B cell (primary cell): ENCODE results near the gene RABGAP1L. TPM values are rescaled to one million over a fixed set of nuclear protein-coding genes. Genes with fewer than 3 reads are reported as not detected.

ENCODE experiments used
- ATAC-seq: fragments of 200-7000 bp; cut with Tn5 transposase; one replicate; pipeline ENCODE4 v1.10.0; 2021; ENCODE audit warnings: low read depth, mild to moderate bottlenecking, moderate number of reproducible peaks, moderate library complexity
- CTCF ChIA-PET: fragments of 350-600 bp; sonication (Branson Sonifier 250); formaldehyde crosslinking; loops from one replicate; lab custom pipeline; 2021; ENCODE audit warnings: antibody characterized with exemption, inconsistent platforms; lab: Charles Lee
- POLR2A ChIA-PET: fragments of 350-600 bp; sonication (Branson Sonifier 250); formaldehyde crosslinking; loops from one replicate; lab custom pipeline; 2021; ENCODE audit warnings: antibody characterized with exemption; lab: Charles Lee
- DNase-seq: peaks from one replicate; pipeline ENCODE4 v3.0.0; 2013
- H2AFZ ChIP-seq: 2 replicates; pipeline ENCODE4 v1.6.1; 2012; ENCODE audit warnings: mild to moderate bottlenecking, low read depth, low read length; ENCODE audit not compliant: insufficient read depth, poor library complexity, severe bottlenecking
- H3K27ac ChIP-seq, 2 donors: 1 replicate in 1 of 2; 2 replicates in 1 of 2; pipeline ENCODE4 v1.5.1; 2012 to 2013; ENCODE audit warnings: low read length in 2 of 2, mild to moderate bottlenecking in 2 of 2, moderate library complexity in 1 of 2
- H3K27me3 ChIP-seq, 4 experiments: fragments of 200-600 bp in 1 of 4; sonication (generic) in 1 of 4; replicated peaks in 1 of 4; 1 replicate in 2 of 4; 2 replicates in 2 of 4; pipeline versions ENCODE4 v1.6.1 to v1.7.0; 2013 to 2016; ENCODE audit warnings: low read length in 3 of 4, mild to moderate bottlenecking in 2 of 4, mixed read lengths in 1 of 4, moderate library complexity in 1 of 4; ENCODE audit not compliant: insufficient read depth in 4 of 4, control insufficient read depth in 3 of 4; ENCODE audit errors: control extremely low read depth in 1 of 4
- H3K36me3 ChIP-seq, 2 experiments: replicated peaks in 1 of 2; 1 replicate in 1 of 2; 2 replicates in 1 of 2; pipeline versions ENCODE4 v1.6.1 to v1.7.1; 2013; ENCODE audit warnings: low read length in 1 of 2; ENCODE audit not compliant: insufficient read depth in 2 of 2, control insufficient read depth in 1 of 2; ENCODE audit errors: control extremely low read depth in 1 of 2, extremely low read depth in 1 of 2
- H3K4me1 ChIP-seq, 2 donors: fragments of 200-600 bp in 1 of 2; sonication (generic) in 1 of 2; 1 replicate in 1 of 2; 2 replicates in 1 of 2; pipeline versions ENCODE4 v1.5.1 to v1.6.1; 2013 to 2017; ENCODE audit warnings: low read length in 2 of 2; ENCODE audit not compliant: control insufficient read depth in 2 of 2, insufficient read depth in 2 of 2
- H3K4me2 ChIP-seq: replicated peaks from 2 replicates; pipeline ENCODE3; 2012; ENCODE audit warnings: mild to moderate bottlenecking, low read depth, low read length; ENCODE audit not compliant: poor library complexity, severe bottlenecking
- H3K4me3 ChIP-seq, 5 experiments: fragments of 200-600 bp in 1 of 5; sonication (generic) in 1 of 5; 1 replicate in 3 of 5; 2 replicates in 2 of 5; pipeline versions ENCODE4 v1.5.1 to v1.7.0; 2011 to 2016; ENCODE audit warnings: low read length in 4 of 5, mild to moderate bottlenecking in 4 of 5, low read depth in 2 of 5, control low read depth in 1 of 5, moderate library complexity in 1 of 5; ENCODE audit not compliant: insufficient read depth in 1 of 5; ENCODE audit errors: control extremely low read depth in 1 of 5, extremely low read depth in 1 of 5
- H3K79me2 ChIP-seq: fragments of 200-600 bp; sonication (generic); one replicate; pipeline ENCODE4 v1.6.0; 2016; ENCODE audit warnings: low read length; ENCODE audit not compliant: control insufficient read depth, insufficient read depth
- H3K9ac ChIP-seq: fragments of 200-600 bp; sonication (generic); 2 replicates; pipeline ENCODE4 v1.6.1; 2017; ENCODE audit warnings: mild to moderate bottlenecking, low read length, moderate library complexity
- H3K9me3 ChIP-seq, 3 donors: one replicate each; pipeline versions ENCODE4 v1.6.1 to v1.7.1; 2013; ENCODE audit warnings: low read length in 2 of 3; ENCODE audit not compliant: control insufficient read depth in 2 of 3, insufficient read depth in 1 of 3; ENCODE audit errors: control extremely low read depth in 1 of 3
- H4K20me1 ChIP-seq: 2 replicates; pipeline ENCODE4 v1.6.0; 2012; ENCODE audit warnings: mild to moderate bottlenecking, low read length; ENCODE audit not compliant: insufficient read depth, control insufficient read depth, poor library complexity, severe bottlenecking
- H3K27ac Mint-ChIP-seq: one replicate; pipeline ENCODE4 v1.8.0; 2021; ENCODE audit warnings: mixed read lengths
- H3K27me3 Mint-ChIP-seq: one replicate; pipeline ENCODE4 v1.8.0; 2021; ENCODE audit warnings: mixed read lengths
- H3K4me1 Mint-ChIP-seq: one replicate; pipeline ENCODE4 v1.8.0; 2021; ENCODE audit warnings: mixed read lengths
- H3K4me3 Mint-ChIP-seq: one replicate; pipeline ENCODE4 v1.8.0; 2021; ENCODE audit warnings: mixed read lengths
- H3K9me3 Mint-ChIP-seq: one replicate; pipeline ENCODE4 v1.8.0; 2022; ENCODE audit warnings: mixed read lengths; ENCODE audit not compliant: insufficient read depth
- EZH2 ChIP-seq: IDR thresholded peaks from 2 replicates; pipeline ENCODE4 v1.6.1; 2012; ENCODE audit warnings: borderline replicate concordance, low read depth, mild to moderate bottlenecking, moderate library complexity, low read length; ENCODE audit not compliant: insufficient read depth, poor library complexity, severe bottlenecking
- WGBS: methylation state at CpG from one replicate; pipeline ENCODE4 v1.1.5; 2013; ENCODE audit warnings: missing lambda C conversion rate; ENCODE audit not compliant: insufficient coverage; 5-methylcytosine and 5-hydroxymethylcytosine counted together
- intact Hi-C: fragments of 100-400 bp; cut with micrococcal nuclease; formaldehyde crosslinking; loops from one replicate; pipeline ENCODE4 v1.10.0; 2022
- polyA plus RNA-seq: library from polyadenylated mRNA; depleted of rRNA; stranded (reverse); fragments of >200 nt; gene quantifications from 2 replicates; pipeline ENCODE4 v1.2.3, GENCODE V29; 2012
- total RNA-seq, 2 donors: library from RNA; stranded (reverse); fragments of 120-200 nt in 1 of 2; gene quantifications; 1 replicate in 1 of 2; 2 replicates in 1 of 2; pipeline versions ENCODE4 v1.2.3 to v1.2.4, GENCODE V29; 2013 to 2022
- TF ChIP-seq, protein P1 (sequence below): fragments of 200-600 bp; IDR thresholded peaks from one replicate; pipeline ENCODE4 v1.8.0; 2022; ENCODE audit warnings: antibody characterized with exemption, mild to moderate bottlenecking

Gene RABGAP1L
- total and polyA plus RNA-seq, 2 donors (not counting 1 experiment from before 2014, with no cell fraction given), result 34.9 to 159 TPM

DNA sequence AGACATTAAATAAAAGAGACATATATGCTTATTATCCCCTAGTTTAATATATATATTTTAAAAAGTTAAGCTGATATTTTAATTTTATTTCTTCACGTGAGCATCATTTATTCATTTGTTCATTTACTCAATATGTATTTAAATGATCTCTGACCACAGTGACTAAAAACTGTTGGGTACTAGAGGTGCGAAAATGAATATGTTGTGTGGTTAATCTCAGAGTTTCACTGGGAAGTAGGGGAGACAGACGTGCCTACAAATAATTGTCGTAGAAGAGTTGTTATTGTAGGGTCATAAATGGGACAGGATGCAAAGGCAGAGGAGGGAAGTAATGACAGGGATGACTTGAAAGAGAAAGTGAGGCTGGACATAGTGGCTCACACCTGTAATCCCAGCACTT is 627.4 kb downstream of the RABGAP1L start:
- ATAC-seq (no peak), DNase-seq (no peak)
- no peaks in the 10 kb centered on the region for H3K9me3 ChIP-seq
- no peak overlapping the region for H3K27ac ChIP-seq
- TF ChIP-seq, protein P1, sequence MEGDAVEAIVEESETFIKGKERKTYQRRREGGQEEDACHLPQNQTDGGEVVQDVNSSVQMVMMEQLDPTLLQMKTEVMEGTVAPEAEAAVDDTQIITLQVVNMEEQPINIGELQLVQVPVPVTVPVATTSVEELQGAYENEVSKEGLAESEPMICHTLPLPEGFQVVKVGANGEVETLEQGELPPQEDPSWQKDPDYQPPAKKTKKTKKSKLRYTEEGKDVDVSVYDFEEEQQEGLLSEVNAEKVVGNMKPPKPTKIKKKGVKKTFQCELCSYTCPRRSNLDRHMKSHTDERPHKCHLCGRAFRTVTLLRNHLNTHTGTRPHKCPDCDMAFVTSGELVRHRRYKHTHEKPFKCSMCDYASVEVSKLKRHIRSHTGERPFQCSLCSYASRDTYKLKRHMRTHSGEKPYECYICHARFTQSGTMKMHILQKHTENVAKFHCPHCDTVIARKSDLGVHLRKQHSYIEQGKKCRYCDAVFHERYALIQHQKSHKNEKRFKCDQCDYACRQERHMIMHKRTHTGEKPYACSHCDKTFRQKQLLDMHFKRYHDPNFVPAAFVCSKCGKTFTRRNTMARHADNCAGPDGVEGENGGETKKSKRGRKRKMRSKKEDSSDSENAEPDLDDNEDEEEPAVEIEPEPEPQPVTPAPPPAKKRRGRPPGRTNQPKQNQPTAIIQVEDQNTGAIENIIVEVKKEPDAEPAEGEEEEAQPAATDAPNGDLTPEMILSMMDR, result no peak
- TF ChIP-seq EZH2, result no peak
- H3K9ac ChIP-seq, result no peak overlapping the region
- H3K4me3 Mint-ChIP-seq, result no peak overlapping the region
- H3K36me3 ChIP-seq, result no peaks in the 10 kb centered on the region
- peaks cover 5% of the 10 kb centered on the region for H4K20me1 ChIP-seq
- WGBS, result 71% methylated on average over 3 of the region's 4 CpGs
- peaks cover 11% of the 10 kb centered on the region for H3K4me1 Mint-ChIP-seq
- H3K4me1 ChIP-seq, result no peaks in the 10 kb centered on the region
- CTCF ChIA-PET, result no interaction called here
- H3K4me2 ChIP-seq, result no peak overlapping the region
- H3K4me3 ChIP-seq, result no peak overlapping the region
- no peaks in the 10 kb centered on the region for H3K9me3 Mint-ChIP-seq
- no peaks in the 10 kb centered on the region for H3K27me3 ChIP-seq
- H2AFZ ChIP-seq, result no peak overlapping the region
- H3K27ac Mint-ChIP-seq, result no peak overlapping the region
- intact Hi-C loops, result no loop called here
- POLR2A ChIA-PET, result no interaction called here
- no peaks in the 10 kb centered on the region for H3K79me2 ChIP-seq
- H3K27me3 Mint-ChIP-seq, result no peaks in the 10 kb centered on the region

DNA sequence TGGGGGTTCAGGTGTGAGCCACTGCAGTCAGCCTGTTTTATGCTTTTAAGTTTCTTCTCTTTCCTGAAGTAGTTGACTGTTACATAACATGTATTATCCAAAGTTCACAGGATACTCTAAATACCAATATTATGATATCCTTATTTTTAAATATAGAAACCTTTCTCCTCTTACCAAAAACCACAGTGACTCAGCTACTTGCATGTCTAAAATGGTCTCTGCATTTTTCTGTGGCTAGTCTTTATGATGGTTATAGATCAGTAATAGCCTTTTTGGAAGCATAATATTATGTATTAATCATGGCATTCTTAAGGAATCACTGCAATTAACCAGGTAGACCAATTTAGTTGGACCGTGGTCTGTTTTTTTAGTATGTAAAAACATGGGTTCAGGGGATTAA is 629.7 kb downstream of the RABGAP1L start:
- no peak overlapping the region for H3K9ac ChIP-seq
- Mint-ChIP-seq H3K27ac (no peak overlapping the region), H3K9me3 (no peaks in the 10 kb centered on the region), H3K4me1 (peaks cover 11% of the 10 kb centered on the region), H3K4me3 (no peak overlapping the region), H3K27me3 (no peaks in the 10 kb centered on the region)
- H3K4me1 ChIP-seq, result no peaks in the 10 kb centered on the region
- WGBS, result no CpG with 5 or more reads among the region's 1 CpG
- ATAC-seq (no peak), DNase-seq (no peak)
- POLR2A ChIA-PET, result no interaction called here
- no peak overlapping the region for H2AFZ ChIP-seq
- H3K9me3 ChIP-seq, result no peaks in the 10 kb centered on the region
- no peak for TF ChIP-seq EZH2
- TF ChIP-seq, protein P1, result no peak
- no peak overlapping the region for H3K4me2 ChIP-seq
- intact Hi-C loops, result no loop called here
- no peaks in the 10 kb centered on the region for H3K36me3 ChIP-seq
- no peak overlapping the region for H3K4me3 ChIP-seq
- no peaks in the 10 kb centered on the region for H3K27me3 ChIP-seq
- H3K27ac ChIP-seq, result no peak overlapping the region
- CTCF ChIA-PET, result interaction anchor here (0.6 kb wide), 1 partner anchor 194 kb away, joined by 3 read pairs; no protein-coding TSS in a partner anchor
- no peaks in the 10 kb centered on the region for H3K79me2 ChIP-seq
- H4K20me1 ChIP-seq, result peaks cover 5% of the 10 kb centered on the region
